Fibroblast of lung (primary cell): ENCODE measurements around the gene RIC8B. TPM values are rescaled to one million over a fixed set of nuclear protein-coding genes. Genes with fewer than 3 reads are reported as not detected.

Experiments
- DNase-seq, 2 donors: peaks; one replicate each; pipeline versions ENCODE4 v3.0.0 to v3.0.0-alpha.2; 2010; ENCODE audit warnings: low read depth in 2 of 2
- H2AFZ ChIP-seq: 2 replicates; pipeline ENCODE4 v1.5.1; 2012; ENCODE audit warnings: low read length, control low read depth, inconsistent platforms
- H3K27ac ChIP-seq: 2 replicates; pipeline ENCODE4 v1.5.1; 2011; ENCODE audit warnings: low read length, control low read depth; ENCODE audit not compliant: insufficient read depth
- H3K27me3 ChIP-seq: 2 replicates; pipeline ENCODE4 v1.5.1; 2011; ENCODE audit warnings: mild to moderate bottlenecking, low read length; ENCODE audit not compliant: control insufficient read depth, insufficient read depth
- H3K36me3 ChIP-seq: 2 replicates; pipeline ENCODE4 v1.5.1; 2011; ENCODE audit warnings: low read length; ENCODE audit not compliant: control insufficient read depth, insufficient read depth
- H3K4me1 ChIP-seq: 2 replicates; pipeline ENCODE4 v1.5.1; 2011; ENCODE audit warnings: low read length; ENCODE audit not compliant: control insufficient read depth, insufficient read depth; ENCODE audit errors: extremely low read depth
- H3K4me2 ChIP-seq: 2 replicates; pipeline ENCODE4 v1.5.1; 2011; ENCODE audit warnings: low read length, control low read depth; ENCODE audit not compliant: insufficient read depth; ENCODE audit errors: extremely low read depth
- H3K4me3 ChIP-seq, 4 experiments: fragments of 200-600 bp in 1 of 4; sonication (generic) in 1 of 4; replicated peaks in 1 of 4; 2 replicates each; pipeline ENCODE4 v1.5.1; 2011 to 2016; ENCODE audit warnings: low read length in 4 of 4, low read depth in 3 of 4, mild to moderate bottlenecking in 3 of 4, control low read depth in 2 of 4, inconsistent platforms in 1 of 4, mixed read lengths in 1 of 4; ENCODE audit not compliant: insufficient read depth in 1 of 4; ENCODE audit errors: control extremely low read depth in 1 of 4
- H3K79me2 ChIP-seq: 2 replicates; pipeline ENCODE4 v1.5.1; 2012; ENCODE audit warnings: mild to moderate bottlenecking, low read length, inconsistent platforms; ENCODE audit not compliant: control insufficient read depth, insufficient read depth
- H3K9ac ChIP-seq: 2 replicates; pipeline ENCODE4 v1.5.1; 2011; ENCODE audit warnings: mild to moderate bottlenecking, low read length, control low read depth; ENCODE audit not compliant: insufficient read depth
- H3K9me3 ChIP-seq: 2 replicates; pipeline ENCODE4 v1.5.1; 2012; ENCODE audit warnings: low read depth, low read length; ENCODE audit not compliant: control insufficient read depth, insufficient read depth
- H4K20me1 ChIP-seq: 2 replicates; pipeline ENCODE4 v1.5.1; 2011; ENCODE audit warnings: low read length; ENCODE audit not compliant: control insufficient read depth, insufficient read depth; ENCODE audit errors: extremely low read depth
- CTCF ChIP-seq, 2 donors: IDR thresholded peaks in 1 of 2; conservative IDR thresholded peaks in 1 of 2; 1 replicate in 1 of 2; 2 replicates in 1 of 2; pipeline ENCODE4 v1.5.1; 2011 to 2012; ENCODE audit warnings: low read length in 2 of 2, control low read depth in 1 of 2, inconsistent platforms in 1 of 2, low read depth in 1 of 2, mild to moderate bottlenecking in 1 of 2
- EZH2 ChIP-seq: IDR thresholded peaks from 2 replicates; pipeline ENCODE4 v1.5.1; 2012; ENCODE audit warnings: low read length, control low read depth, mild to moderate bottlenecking; ENCODE audit errors: missing control alignments
- polyA plus RNA-seq, 2 donors: library from polyadenylated mRNA; depleted of rRNA in 1 of 2; stranded (reverse) in 1 of 2; unstranded in 1 of 2; fragments of >200 nt; gene quantifications; 2 replicates each; pipeline ENCODE4 v1.2.1, GENCODE V29; 2011 to 2012; ENCODE audit warnings: missing spikeins in 1 of 2
- total RNA-seq: library from RNA; depleted of rRNA; stranded (reverse); fragments of >200 nt; gene quantifications from 2 replicates; pipeline ENCODE4 v1.2.1, GENCODE V29; 2014

The RIC8B gene
- total and polyA plus RNA-seq, 2 donors (not counting 1 experiment from before 2014, with no cell fraction given), result 9.2 to 11.6 TPM

DNA sequence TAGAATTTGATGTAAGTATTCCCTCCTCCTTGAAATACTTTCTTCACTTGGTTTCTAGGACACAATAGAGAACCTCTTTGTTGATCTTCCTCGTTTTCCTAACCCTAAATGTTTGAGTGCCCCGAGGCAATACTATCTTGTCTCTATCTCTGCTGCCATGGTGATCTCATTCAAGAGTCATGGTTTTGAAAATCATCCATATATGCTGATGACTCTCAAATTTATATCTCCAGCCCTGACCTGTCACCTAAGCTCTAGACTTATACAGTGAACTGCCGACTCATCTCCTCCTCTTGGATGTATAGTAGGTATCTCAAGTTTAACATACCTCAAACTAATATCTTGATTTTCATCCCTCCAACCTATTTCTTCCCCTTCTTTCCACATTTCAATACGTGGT lies 71.4 kb downstream of the RIC8B start:
- no peaks in the 10 kb centered on the region for H4K20me1 ChIP-seq
- peaks cover 2% of the 10 kb centered on the region for H3K36me3 ChIP-seq
- no peaks in the 10 kb centered on the region for H3K27me3 ChIP-seq
- no peak overlapping the region for H3K4me2 ChIP-seq
- H2AFZ ChIP-seq, result no peak overlapping the region
- H3K9ac ChIP-seq, result no peak overlapping the region
- H3K9me3 ChIP-seq, result no peaks in the 10 kb centered on the region
- DNase-seq, result no peak
- H3K4me3 ChIP-seq, result no peak overlapping the region
- no peaks in the 10 kb centered on the region for H3K4me1 ChIP-seq
- TF ChIP-seq EZH2 (no peak), CTCF (conservative IDR thresholded peaks at IDR 0.05 in 1 of 2, IDR thresholded peaks at IDR 0.05 in 1 of 2; ENCODE audit: low read depth in 1 of 2, low read length in 2 of 2) (no peak)
- no peaks in the 10 kb centered on the region for H3K79me2 ChIP-seq
- H3K27ac ChIP-seq, result no peak overlapping the region

DNA sequence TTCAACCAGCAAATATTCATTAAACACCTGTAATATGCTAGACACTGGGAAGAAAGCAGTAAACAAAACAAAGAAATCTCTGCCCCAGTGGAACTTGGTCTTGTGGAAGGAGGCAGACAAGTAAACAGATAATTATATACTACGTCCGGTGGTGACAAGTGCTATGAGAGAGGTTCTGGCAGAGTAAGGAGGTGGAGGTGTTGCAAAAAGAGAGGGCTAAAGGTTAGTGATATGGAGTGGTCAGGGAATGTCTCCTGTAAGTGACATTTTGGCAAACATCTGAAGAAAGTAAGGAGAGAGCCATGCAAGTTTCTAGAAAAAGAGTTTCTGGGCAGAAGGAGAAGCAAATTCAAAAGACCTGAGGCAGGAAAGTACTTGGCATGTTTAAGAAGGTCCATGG lies 73.4 kb downstream of the RIC8B start:
- Histone ChIP-seq H3K4me1 (no peaks in the 10 kb centered on the region), H3K27me3 (no peaks in the 10 kb centered on the region), H3K4me2 (no peak overlapping the region), H3K27ac (no peak overlapping the region), H3K9ac (no peak overlapping the region), H2AFZ (no peak overlapping the region), H3K79me2 (no peaks in the 10 kb centered on the region), H3K4me3 (no peak overlapping the region), H4K20me1 (no peaks in the 10 kb centered on the region), H3K9me3 (no peaks in the 10 kb centered on the region), H3K36me3 (peaks cover 2% of the 10 kb centered on the region)
- no peak for DNase-seq
- TF ChIP-seq EZH2, result no peak
- TF ChIP-seq CTCF (conservative IDR thresholded peaks at IDR 0.05 in 1 of 2, IDR thresholded peaks at IDR 0.05 in 1 of 2; ENCODE audit: low read depth in 1 of 2, low read length in 2 of 2), result no peak

GRCh38 chr12:106851306-106851705 lies 76.8 kb downstream of the RIC8B start:
- TF ChIP-seq CTCF (conservative IDR thresholded peaks at IDR 0.05 in 1 of 2, IDR thresholded peaks at IDR 0.05 in 1 of 2; ENCODE audit: low read depth in 1 of 2, low read length in 2 of 2) (no peak), EZH2 (no peak)
- no peak for DNase-seq
- H4K20me1 ChIP-seq, result no peaks in the 10 kb centered on the region
- H3K27ac ChIP-seq, result no peak overlapping the region
- no peaks in the 10 kb centered on the region for H3K9me3 ChIP-seq
- no peaks in the 10 kb centered on the region for H3K4me1 ChIP-seq
- H3K4me3 ChIP-seq, result no peak overlapping the region
- H3K4me2 ChIP-seq, result no peak overlapping the region
- H3K9ac ChIP-seq, result no peak overlapping the region
- H3K27me3 ChIP-seq, result no peaks in the 10 kb centered on the region
- no peak overlapping the region for H2AFZ ChIP-seq
- H3K79me2 ChIP-seq, result no peaks in the 10 kb centered on the region
- H3K36me3 ChIP-seq, result no peaks in the 10 kb centered on the region
